Measurements from ENCODE around the gene C1QTNF9B. TPM values are rescaled to one million over a fixed set of nuclear protein-coding genes. Genes with fewer than 3 reads are reported as not detected.

Gene C1QTNF9B
- total and polyA plus RNA-seq, 2 experiments from 2014 or later = 0.27 to 0.28 TPM

DNA sequence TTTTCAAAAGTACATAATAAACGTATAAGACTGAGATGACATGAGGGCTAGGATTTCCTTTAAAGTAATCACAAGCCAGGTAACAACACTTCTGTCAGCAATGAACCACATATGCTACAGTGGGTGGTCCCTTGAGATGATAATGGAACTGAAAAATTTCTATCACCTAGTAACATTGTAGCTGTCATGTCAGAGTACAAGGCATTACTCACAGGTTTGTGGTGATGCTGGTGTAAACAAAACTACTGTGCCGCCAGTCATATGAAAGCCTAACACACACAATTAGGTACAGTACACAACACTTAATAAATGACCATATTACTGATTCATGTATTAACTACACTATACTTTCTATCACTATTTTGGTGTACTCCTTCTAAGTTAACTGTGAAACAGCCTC lies 45.0 kb downstream of the C1QTNF9B start:
- 0 out of 2 replicates have a peak, but pooled peaks cover 2% of the 10 kb centered on the region for H3K9me2 ChIP-seq (ENCODE audit: insufficient read depth)
- Mint-ChIP-seq H3K4me1 (peaks cover 8% of the 10 kb centered on the region), H3K9me3 (no peaks in the 10 kb centered on the region), H3K27ac (no peak overlapping the region), H3K4me3 (no peak overlapping the region), H3K27me3 (ENCODE audit: insufficient read depth, low read depth, poor library complexity) (peaks cover 2% of the 10 kb centered on the region), H3K36me3 (ENCODE audit: low read depth) (peaks cover 5% of the 10 kb centered on the region; the same call in 2 of the 3 replicates)
- ATAC-seq (no peak), DNase-seq (ENCODE audit: low spot score) (no peak)
- H3K4me3 ChIP-seq = no peak overlapping the region
- no peak overlapping the region for H3K4me2 ChIP-seq
- H4K20me1 ChIP-seq (replicated peaks; ENCODE audit: insufficient read depth) = no peaks in the 10 kb centered on the region
- no peaks in the 10 kb centered on the region for H3K4me1 ChIP-seq (ENCODE audit: insufficient read depth)
- TF ChIP-seq, protein P1, sequence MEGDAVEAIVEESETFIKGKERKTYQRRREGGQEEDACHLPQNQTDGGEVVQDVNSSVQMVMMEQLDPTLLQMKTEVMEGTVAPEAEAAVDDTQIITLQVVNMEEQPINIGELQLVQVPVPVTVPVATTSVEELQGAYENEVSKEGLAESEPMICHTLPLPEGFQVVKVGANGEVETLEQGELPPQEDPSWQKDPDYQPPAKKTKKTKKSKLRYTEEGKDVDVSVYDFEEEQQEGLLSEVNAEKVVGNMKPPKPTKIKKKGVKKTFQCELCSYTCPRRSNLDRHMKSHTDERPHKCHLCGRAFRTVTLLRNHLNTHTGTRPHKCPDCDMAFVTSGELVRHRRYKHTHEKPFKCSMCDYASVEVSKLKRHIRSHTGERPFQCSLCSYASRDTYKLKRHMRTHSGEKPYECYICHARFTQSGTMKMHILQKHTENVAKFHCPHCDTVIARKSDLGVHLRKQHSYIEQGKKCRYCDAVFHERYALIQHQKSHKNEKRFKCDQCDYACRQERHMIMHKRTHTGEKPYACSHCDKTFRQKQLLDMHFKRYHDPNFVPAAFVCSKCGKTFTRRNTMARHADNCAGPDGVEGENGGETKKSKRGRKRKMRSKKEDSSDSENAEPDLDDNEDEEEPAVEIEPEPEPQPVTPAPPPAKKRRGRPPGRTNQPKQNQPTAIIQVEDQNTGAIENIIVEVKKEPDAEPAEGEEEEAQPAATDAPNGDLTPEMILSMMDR (conservative IDR thresholded peaks at IDR 0.05; ENCODE audit: low read depth in 2 of 2) = no peak
- TF ChIP-seq CREB1 (CRISPR knock-in tag; IDR thresholded peaks at IDR 0.05; ENCODE audit: low read depth) = no peak
- no peak for TF ChIP-seq EZH2phosphoT487 (IDR thresholded peaks at IDR 0.05; ENCODE audit: unreplicated experiment)
- no peak for TF ChIP-seq ZNF331 (CRISPR knock-in tag; IDR thresholded peaks at IDR 0.05; ENCODE audit: low read depth)
- no peak for TF ChIP-seq POLR2AphosphoS5 (IDR thresholded peaks at IDR 0.05; ENCODE audit: low read depth)
- TF ChIP-seq JUNB (IDR thresholded peaks at IDR 0.05; ENCODE audit: unreplicated experiment) = no peak
- no peak for TF ChIP-seq EZH2 (IDR thresholded peaks at IDR 0.05; ENCODE audit: low read depth, unreplicated experiment)
- no peak overlapping the region for H2AFZ ChIP-seq
- no peaks in the 10 kb centered on the region for H3K79me2 ChIP-seq (replicated peaks; ENCODE audit: insufficient read depth)
- H3F3A ChIP-seq (replicated peaks; ENCODE audit: low read depth) = no peaks in the 10 kb centered on the region
- H3K27ac ChIP-seq (ENCODE audit: low read depth) = no peak overlapping the region
- H3K27me3 ChIP-seq (ENCODE audit: insufficient read depth) = no peaks in the 10 kb centered on the region
- H3K36me3 ChIP-seq (ENCODE audit: insufficient read depth) = no peaks in the 10 kb centered on the region

DNA sequence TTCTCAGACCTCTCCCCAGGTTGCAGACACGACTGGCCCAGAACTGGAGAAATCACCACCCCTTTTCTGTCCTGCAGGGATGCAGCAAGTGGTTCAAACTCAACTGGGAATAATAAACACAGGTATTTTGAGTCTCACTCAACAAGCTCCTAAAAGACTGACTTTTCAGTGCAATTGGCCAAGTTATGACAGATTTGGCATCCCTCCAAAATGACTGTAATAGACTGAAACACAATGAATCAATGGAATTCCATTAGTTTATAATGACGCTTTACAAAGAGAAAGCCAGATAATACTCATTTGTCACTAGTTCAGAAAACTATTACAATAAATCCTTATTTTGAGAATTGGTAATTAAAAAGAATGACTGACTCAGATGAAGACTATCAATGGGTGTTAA lies 46.2 kb downstream of the C1QTNF9B start:
- Histone ChIP-seq H3K4me3 (no peak overlapping the region), H2AFZ (no peak overlapping the region), H3K4me1 (ENCODE audit: insufficient read depth) (no peaks in the 10 kb centered on the region), H3F3A (replicated peaks; ENCODE audit: low read depth) (no peaks in the 10 kb centered on the region), H3K79me2 (replicated peaks; ENCODE audit: insufficient read depth) (no peaks in the 10 kb centered on the region), H3K4me2 (no peak overlapping the region), H3K27me3 (ENCODE audit: insufficient read depth) (no peaks in the 10 kb centered on the region), H3K27ac (ENCODE audit: low read depth) (no peak overlapping the region), H3K9me2 (ENCODE audit: insufficient read depth) (0 out of 2 replicates have a peak, but pooled peaks cover 2% of the 10 kb centered on the region), H3K36me3 (ENCODE audit: insufficient read depth) (no peaks in the 10 kb centered on the region), H4K20me1 (replicated peaks; ENCODE audit: insufficient read depth) (no peaks in the 10 kb centered on the region)
- Mint-ChIP-seq H3K27ac (no peak overlapping the region), H3K9me3 (no peaks in the 10 kb centered on the region), H3K4me1 (peaks cover 2% of the 10 kb centered on the region), H3K36me3 (ENCODE audit: low read depth) (peaks cover 3% of the 10 kb centered on the region; the same call in 2 of the 3 replicates), H3K27me3 (ENCODE audit: insufficient read depth, low read depth, poor library complexity) (peaks cover 2% of the 10 kb centered on the region), H3K4me3 (no peak overlapping the region)
- TF ChIP-seq NANOG (IDR thresholded peaks at IDR 0.05; ENCODE audit: borderline replicate concordance) (no peak), ZNF331 (CRISPR knock-in tag; IDR thresholded peaks at IDR 0.05; ENCODE audit: low read depth) (no peak), POLR2AphosphoS5 (IDR thresholded peaks at IDR 0.05; ENCODE audit: low read depth) (no peak), ZNF114 (CRISPR knock-in tag; IDR thresholded peaks at IDR 0.05) (no peak)
- TF ChIP-seq, protein P2, sequence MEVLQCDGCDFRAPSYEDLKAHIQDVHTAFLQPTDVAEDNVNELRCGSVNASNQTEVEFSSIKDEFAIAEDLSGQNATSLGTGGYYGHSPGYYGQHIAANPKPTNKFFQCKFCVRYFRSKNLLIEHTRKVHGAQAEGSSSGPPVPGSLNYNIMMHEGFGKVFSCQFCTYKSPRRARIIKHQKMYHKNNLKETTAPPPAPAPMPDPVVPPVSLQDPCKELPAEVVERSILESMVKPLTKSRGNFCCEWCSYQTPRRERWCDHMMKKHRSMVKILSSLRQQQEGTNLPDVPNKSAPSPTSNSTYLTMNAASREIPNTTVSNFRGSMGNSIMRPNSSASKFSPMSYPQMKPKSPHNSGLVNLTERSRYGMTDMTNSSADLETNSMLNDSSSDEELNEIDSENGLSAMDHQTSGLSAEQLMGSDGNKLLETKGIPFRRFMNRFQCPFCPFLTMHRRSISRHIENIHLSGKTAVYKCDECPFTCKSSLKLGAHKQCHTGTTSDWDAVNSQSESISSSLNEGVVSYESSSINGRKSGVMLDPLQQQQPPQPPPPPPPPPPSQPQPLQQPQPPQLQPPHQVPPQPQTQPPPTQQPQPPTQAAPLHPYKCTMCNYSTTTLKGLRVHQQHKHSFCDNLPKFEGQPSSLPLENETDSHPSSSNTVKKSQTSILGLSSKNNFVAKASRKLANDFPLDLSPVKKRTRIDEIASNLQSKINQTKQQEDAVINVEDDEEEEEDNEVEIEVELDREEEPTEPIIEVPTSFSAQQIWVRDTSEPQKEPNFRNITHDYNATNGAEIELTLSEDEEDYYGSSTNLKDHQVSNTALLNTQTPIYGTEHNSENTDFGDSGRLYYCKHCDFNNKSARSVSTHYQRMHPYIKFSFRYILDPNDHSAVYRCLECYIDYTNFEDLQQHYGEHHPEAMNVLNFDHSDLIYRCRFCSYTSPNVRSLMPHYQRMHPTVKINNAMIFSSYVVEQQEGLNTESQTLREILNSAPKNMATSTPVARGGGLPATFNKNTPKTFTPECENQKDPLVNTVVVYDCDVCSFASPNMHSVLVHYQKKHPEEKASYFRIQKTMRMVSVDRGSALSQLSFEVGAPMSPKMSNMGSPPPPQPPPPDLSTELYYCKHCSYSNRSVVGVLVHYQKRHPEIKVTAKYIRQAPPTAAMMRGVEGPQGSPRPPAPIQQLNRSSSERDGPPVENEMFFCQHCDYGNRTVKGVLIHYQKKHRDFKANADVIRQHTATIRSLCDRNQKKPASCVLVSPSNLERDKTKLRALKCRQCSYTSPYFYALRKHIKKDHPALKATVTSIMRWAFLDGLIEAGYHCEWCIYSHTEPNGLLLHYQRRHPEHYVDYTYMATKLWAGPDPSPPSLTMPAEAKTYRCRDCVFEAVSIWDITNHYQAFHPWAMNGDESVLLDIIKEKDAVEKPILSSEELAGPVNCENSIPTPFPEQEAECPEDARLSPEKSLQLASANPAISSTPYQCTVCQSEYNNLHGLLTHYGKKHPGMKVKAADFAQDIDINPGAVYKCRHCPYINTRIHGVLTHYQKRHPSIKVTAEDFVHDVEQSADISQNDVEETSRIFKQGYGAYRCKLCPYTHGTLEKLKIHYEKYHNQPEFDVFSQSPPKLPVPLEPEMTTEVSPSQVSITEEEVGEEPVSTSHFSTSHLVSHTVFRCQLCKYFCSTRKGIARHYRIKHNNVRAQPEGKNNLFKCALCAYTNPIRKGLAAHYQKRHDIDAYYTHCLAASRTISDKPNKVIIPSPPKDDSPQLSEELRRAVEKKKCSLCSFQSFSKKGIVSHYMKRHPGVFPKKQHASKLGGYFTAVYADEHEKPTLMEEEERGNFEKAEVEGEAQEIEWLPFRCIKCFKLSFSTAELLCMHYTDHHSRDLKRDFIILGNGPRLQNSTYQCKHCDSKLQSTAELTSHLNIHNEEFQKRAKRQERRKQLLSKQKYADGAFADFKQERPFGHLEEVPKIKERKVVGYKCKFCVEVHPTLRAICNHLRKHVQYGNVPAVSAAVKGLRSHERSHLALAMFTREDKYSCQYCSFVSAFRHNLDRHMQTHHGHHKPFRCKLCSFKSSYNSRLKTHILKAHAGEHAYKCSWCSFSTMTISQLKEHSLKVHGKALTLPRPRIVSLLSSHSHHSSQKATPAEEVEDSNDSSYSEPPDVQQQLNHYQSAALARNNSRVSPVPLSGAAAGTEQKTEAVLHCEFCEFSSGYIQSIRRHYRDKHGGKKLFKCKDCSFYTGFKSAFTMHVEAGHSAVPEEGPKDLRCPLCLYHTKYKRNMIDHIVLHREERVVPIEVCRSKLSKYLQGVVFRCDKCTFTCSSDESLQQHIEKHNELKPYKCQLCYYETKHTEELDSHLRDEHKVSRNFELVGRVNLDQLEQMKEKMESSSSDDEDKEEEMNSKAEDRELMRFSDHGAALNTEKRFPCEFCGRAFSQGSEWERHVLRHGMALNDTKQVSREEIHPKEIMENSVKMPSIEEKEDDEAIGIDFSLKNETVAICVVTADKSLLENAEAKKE (CRISPR knock-in tag; IDR thresholded peaks at IDR 0.05) = no peak
- DNase-seq (ENCODE audit: low spot score) (no peak), ATAC-seq (no peak)

All from GM23338 (cell line).